Activated T-cell treated with anti-CD3 and anti-CD28 coated beads, Interleukin-2, amount 50 U/mL, for 4 hours (primary cell): Measurements from ENCODE around the gene PLCB1. TPM values are rescaled to one million over a fixed set of nuclear protein-coding genes. Genes with fewer than 3 reads are reported as not detected.
A peak's percentile ranks its signal among the peaks of the same experiment; 100 is the strongest.

ENCODE experiments used
- ATAC-seq, 2 donors: fragments of 200-7000 bp; cut with Tn5 transposase; one replicate each; pipeline ENCODE4 v1.10.0; 2021
- DNase-seq: peaks from one replicate; pipeline ENCODE4 v3.0.0-alpha.2; 2020
- H3K27me3 Mint-ChIP-seq: one replicate; pipeline ENCODE4 v1.8.0; 2021; ENCODE audit warnings: low read depth, mixed read lengths
- H3K36me3 Mint-ChIP-seq: one replicate; pipeline ENCODE4 v1.8.0; 2022; ENCODE audit warnings: mixed read lengths; ENCODE audit not compliant: insufficient read depth
- H3K4me1 Mint-ChIP-seq: one replicate; pipeline ENCODE4 v1.8.0; 2021; ENCODE audit warnings: low read depth, mixed read lengths
- H3K4me3 Mint-ChIP-seq: one replicate; pipeline ENCODE4 v1.8.0; 2021; ENCODE audit warnings: mild to moderate bottlenecking, moderate library complexity, mixed read lengths
- H3K9me3 Mint-ChIP-seq: one replicate; pipeline ENCODE4 v1.8.0; 2021; ENCODE audit warnings: mixed read lengths
- total RNA-seq, 3 donors: library from RNA; stranded (reverse); gene quantifications; one replicate each; pipeline ENCODE4 v1.2.1, GENCODE V29; 2021

PLCB1 gene
- total RNA-seq, 3 donors from 2014 or later, result 0.91 to 6.0 (median 2.8) TPM

DNA sequence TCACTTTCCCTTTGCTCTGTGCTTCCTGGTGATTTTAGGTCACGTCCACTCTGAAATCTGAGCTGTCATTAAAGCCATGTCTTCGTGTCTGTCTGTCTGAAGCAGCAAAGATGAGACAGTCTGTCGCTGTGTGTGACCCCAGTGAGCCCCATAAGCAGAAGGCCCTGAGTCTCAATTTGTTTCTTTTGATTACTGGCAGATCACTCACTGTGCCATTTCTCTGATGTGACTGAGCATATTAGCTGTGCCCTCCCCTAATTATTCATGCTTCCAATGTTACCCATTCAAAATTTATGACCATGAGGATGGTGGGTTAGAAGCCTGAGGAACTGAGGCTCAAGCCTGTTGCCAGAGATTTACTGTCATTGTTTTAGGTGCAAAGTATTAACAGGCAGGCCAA, 117.6 kb downstream of the PLCB1 start:
- no peak overlapping the region for H3K4me3 Mint-ChIP-seq
- no peak for ATAC-seq
- H3K4me1 Mint-ChIP-seq, result no peaks in the 10 kb centered on the region
- no peaks in the 10 kb centered on the region for H3K27me3 Mint-ChIP-seq
- no peak for DNase-seq
- no peaks in the 10 kb centered on the region for H3K36me3 Mint-ChIP-seq
- no peaks in the 10 kb centered on the region for H3K9me3 Mint-ChIP-seq

DNA sequence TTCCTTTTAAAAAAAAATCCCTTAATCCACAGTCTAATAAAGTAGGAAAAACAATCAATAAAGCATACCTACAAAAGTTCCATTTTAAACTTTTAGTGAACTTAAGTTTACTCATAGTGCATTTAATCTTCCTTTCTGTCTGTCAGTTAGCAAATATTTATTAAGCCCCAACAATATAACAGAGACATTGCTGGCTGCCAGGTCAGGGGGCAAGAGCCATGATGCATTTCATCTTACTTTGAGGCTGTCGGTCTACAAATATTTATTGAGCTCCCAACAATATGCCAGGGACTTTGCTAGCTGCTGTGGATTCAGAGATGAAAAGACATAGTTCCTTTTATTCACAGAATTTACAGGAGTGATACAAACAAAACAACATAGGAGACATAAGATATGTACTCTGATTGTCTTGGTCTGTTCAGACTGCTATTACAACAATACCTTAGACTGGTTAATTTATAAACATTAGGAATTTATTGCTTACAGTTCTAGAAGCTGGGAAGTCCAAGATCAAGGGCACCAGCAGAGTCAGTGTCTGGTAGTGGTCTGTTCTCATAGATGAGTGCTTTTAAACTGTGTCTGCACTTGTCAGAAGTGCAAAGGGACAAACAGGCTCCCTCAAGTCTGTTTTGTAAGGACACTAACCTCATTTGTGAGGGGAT, 118.6 kb downstream of the PLCB1 start:
- H3K9me3 Mint-ChIP-seq, result no peaks in the 10 kb centered on the region
- H3K4me1 Mint-ChIP-seq, result no peaks in the 10 kb centered on the region
- ATAC-seq (no peak), DNase-seq (no peak)
- H3K4me3 Mint-ChIP-seq, result no peak overlapping the region
- no peaks in the 10 kb centered on the region for H3K27me3 Mint-ChIP-seq
- no peaks in the 10 kb centered on the region for H3K36me3 Mint-ChIP-seq

DNA sequence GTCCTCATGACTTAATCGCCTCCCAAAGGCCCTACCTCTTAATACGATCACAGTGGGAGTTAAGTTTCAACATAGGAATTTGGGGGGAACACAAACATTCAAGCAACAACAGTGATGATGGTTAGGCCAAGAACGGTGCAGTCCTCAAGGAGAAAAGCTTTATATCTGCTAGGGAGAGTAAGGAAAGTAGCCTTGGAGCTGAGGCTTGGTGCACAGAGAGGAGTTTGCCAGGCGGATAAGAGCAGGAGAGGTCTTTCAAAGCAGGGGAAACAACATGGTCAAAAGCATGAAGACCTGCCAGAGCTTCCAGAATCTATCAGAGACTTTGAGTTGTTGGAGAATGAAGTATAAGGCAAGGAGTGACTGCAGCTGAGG, 119.1 kb downstream of the PLCB1 start:
- ATAC-seq (no peak), DNase-seq (no peak)
- Mint-ChIP-seq H3K27me3 (no peaks in the 10 kb centered on the region), H3K36me3 (no peaks in the 10 kb centered on the region), H3K4me1 (peaks cover under 1% of the 10 kb centered on the region), H3K4me3 (no peak overlapping the region), H3K9me3 (no peaks in the 10 kb centered on the region)

DNA sequence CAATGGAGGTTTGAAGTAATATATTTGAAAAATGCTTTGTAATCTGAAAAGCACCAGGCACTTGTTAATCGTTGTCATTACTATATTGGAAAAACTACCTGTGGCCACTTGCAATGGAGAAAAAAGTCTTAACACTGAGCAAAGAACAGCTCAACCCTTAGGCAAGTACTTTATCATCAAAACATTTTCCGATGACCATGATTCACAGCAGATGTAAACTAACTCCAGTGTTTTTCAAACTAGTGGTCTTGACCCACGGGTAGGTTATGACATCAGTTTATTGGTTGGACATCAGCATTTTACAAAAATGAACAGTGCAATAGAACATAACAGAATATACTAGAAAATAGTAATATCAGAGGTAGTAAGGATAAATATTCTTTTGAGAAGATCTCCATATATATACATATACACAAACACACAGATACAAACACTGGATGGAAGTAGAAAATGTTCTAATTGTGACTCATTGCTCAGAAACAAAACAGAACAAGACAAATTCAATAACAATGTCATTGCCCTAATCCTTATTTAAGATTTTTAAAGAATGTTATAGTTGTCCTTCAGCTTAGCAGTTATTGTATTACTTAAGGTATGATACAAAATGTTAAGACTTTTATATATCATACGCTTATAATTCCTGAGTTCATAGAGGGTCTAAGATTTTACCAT, 123.0 kb downstream of the PLCB1 start:
- Mint-ChIP-seq H3K36me3 (no peaks in the 10 kb centered on the region), H3K27me3 (no peaks in the 10 kb centered on the region), H3K4me1 (peaks cover 1% of the 10 kb centered on the region), H3K9me3 (no peaks in the 10 kb centered on the region), H3K4me3 (no peak overlapping the region)
- ATAC-seq (no peak), DNase-seq (no peak)

DNA sequence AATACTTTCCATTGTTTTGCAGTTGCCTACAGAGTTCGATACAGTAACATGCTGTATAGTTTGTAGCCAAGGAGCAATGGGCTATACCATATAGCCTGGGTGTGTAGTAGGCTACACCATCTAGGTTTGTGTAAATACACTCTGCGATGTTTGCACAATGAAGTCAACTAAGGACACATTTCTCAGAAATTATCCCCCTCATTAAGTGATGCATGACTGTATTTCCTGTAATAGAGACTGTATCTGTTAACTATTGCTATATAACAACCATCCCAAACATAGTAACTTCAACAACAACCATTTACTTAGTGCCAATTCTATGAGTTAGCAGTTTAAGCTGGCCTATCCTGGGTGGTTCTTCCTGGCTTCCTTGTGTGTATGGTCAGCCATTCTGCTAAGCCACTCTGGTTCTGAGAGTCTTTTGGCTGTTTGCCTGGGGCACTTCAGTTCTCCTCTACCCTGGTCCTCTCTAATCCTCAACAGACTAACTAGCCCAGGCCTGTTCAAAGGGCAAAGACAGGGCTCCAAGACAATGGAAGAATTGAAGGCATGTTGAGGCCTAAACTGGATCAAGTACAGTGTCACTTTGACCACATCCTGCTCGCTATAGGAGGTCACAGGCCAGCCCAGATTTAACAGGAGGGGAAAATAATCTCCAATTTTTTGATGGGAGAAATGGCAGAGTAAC, 124.0 kb downstream of the PLCB1 start:
- Mint-ChIP-seq H3K36me3 (no peaks in the 10 kb centered on the region), H3K4me3 (no peak overlapping the region), H3K27me3 (no peaks in the 10 kb centered on the region), H3K9me3 (no peaks in the 10 kb centered on the region), H3K4me1 (peaks cover 1% of the 10 kb centered on the region)
- DNase-seq (no peak), ATAC-seq (no peak)

DNA sequence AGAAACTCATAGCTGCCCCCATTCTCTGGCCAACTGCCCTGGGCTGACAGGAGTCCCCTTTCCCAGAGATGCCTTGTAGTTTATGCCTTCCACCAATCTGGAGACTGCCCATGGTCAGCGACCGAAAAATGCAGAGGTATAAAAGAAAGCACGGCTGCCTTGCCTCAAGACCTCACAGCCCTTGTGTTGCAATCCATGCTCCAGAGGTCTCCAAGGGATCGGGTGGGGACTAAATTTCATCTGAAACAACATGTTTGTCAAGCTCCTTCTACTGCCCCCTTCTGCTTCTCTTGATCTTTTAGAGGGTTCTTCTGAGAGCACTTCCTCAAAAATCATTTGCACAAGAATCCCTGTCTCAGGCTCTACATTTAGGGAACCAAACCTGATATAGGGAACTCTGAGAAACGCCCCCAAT, 128.8 kb downstream of the PLCB1 start:
- Mint-ChIP-seq H3K9me3 (no peaks in the 10 kb centered on the region), H3K4me3 (no peak overlapping the region), H3K27me3 (no peaks in the 10 kb centered on the region), H3K4me1 (peaks cover 1% of the 10 kb centered on the region), H3K36me3 (no peaks in the 10 kb centered on the region)
- no peak for ATAC-seq
- DNase-seq, result no peak

DNA sequence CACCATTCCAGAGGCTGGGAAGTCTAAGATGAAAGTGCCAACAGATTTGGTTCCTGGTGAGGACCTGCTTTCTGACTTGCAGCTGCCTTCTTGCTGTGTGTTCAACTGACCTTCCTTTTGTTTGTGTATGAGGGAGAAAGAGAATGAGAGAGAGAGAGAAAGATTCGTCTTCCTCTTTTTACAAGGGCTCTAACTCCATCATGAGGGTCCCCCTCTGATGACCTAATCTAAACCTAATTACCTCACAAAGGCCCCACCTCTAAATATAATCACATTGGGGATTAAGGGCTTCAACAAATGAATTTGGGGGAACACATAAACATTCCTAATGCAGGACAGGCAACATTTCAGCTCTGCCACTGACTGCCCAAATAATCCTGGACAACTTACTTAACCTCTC, 130.7 kb downstream of the PLCB1 start:
- Mint-ChIP-seq H3K27me3 (no peaks in the 10 kb centered on the region), H3K4me1 (no peaks in the 10 kb centered on the region), H3K9me3 (no peaks in the 10 kb centered on the region), H3K36me3 (no peaks in the 10 kb centered on the region), H3K4me3 (no peak overlapping the region)
- no peak for DNase-seq
- ATAC-seq, result no peak

DNA sequence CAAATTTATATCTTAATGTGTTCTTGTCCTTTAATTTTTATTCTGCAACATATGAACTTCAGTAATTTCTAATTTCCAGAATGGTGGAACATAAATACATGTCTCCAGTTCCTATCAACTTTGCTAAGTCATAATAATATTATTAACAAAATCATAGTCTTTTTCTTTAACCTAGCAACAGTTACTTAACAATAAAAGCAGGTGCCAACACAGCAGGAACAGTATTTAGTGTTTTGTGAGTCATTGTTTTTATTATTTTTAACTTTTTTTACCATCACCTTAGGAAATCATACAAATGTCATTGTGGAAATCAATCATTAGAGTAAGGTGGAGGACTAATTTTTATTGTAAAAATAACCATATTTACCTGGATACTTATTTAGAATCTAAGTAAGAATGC, 133.5 kb downstream of the PLCB1 start:
- Mint-ChIP-seq H3K4me3 (no peak overlapping the region), H3K9me3 (no peaks in the 10 kb centered on the region), H3K4me1 (no peaks in the 10 kb centered on the region), H3K36me3 (no peaks in the 10 kb centered on the region), H3K27me3 (no peaks in the 10 kb centered on the region)
- DNase-seq, result no peak
- ATAC-seq, result no peak

DNA sequence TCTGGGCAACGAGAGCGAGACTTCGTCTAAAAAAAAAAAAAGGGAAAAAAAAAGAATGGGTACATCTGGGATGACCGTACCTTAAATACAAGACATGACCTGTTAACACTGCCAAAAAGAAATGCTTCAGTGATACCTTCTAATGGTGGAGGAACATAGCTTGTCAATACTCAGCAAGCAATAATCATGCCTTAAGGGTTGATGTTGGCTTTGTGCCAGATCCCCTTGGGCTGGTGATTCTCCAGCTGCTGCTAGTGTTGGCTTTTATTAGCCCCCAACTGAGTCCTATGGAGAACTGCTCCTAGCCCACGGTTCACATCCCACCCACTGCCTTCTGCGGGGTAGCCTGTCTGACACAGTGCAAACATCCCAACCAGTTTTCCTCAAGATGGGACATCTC, 134.9 kb downstream of the PLCB1 start:
- DNase-seq (no peak), ATAC-seq (no peak)
- Mint-ChIP-seq H3K4me1 (peaks cover 6% of the 10 kb centered on the region), H3K4me3 (no peak overlapping the region), H3K27me3 (no peaks in the 10 kb centered on the region), H3K36me3 (no peaks in the 10 kb centered on the region), H3K9me3 (no peaks in the 10 kb centered on the region)

DNA sequence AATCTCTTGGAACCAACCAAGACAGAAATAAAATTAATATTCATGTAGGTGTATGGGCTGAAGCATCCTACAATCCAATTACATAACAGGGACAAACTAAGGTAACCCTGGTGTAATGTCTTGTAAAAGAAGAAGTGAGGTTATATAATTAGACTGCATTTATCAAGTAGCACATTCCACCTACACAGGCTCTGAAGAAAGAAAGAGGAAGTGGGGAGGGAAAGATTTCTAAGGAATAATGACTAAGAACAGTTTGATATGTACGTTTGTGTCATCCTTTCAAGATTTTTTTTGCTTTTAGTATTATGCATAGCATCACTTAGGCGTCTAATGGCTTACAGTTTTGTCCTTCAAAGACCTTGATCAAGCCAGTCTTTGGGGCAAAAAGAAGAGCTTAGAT, 139.7 kb downstream of the PLCB1 start:
- DNase-seq, result no peak
- Mint-ChIP-seq H3K4me3 (no peak overlapping the region), H3K9me3 (no peaks in the 10 kb centered on the region), H3K27me3 (no peaks in the 10 kb centered on the region), H3K4me1 (peaks cover 16% of the 10 kb centered on the region), H3K36me3 (no peaks in the 10 kb centered on the region)
- ATAC-seq, result peak in 1 of 2 donors; percentile 40

DNA sequence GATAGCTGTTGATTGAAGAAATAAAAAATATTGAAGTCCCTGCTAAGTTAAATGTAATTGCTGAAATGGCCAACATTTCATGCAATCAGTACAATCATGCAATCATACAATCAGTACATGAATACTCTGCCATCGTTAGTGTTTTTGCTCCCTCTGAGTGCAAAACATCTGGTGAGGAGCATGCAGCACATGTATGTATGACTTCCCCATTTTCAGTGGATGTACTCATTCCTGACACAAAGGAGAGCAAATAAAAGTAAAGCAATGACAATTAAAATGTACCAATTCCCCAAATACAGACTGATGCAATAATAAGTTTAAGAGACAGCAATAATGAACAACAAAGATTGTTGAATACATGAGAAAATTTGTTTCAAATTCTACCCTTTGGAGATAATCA, 140.7 kb downstream of the PLCB1 start:
- ATAC-seq (no peak), DNase-seq (no peak)
- H3K4me1 Mint-ChIP-seq, result peaks cover 16% of the 10 kb centered on the region
- H3K9me3 Mint-ChIP-seq, result no peaks in the 10 kb centered on the region
- H3K4me3 Mint-ChIP-seq, result no peak overlapping the region
- no peaks in the 10 kb centered on the region for H3K27me3 Mint-ChIP-seq
- H3K36me3 Mint-ChIP-seq, result no peaks in the 10 kb centered on the region

DNA sequence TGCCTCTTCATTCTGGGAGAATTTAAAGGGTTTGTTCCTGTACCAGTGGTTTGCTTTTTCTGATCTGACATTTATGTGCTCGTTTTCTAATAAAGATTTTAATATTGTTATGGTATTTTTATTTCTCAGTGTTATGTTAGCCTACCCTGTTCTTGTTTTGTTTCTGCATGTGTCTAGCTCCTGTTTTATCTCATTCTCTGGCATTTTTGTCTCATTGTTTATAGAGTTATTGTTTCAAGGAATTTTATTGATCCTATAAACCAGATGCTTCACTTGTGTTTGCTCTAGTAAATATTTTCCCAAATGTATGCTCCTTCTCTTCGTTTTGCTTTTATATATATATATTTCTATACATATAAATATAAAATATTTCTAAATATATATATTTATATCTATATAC, 152.8 kb downstream of the PLCB1 start:
- no peaks in the 10 kb centered on the region for H3K27me3 Mint-ChIP-seq
- no peak for ATAC-seq
- no peaks in the 10 kb centered on the region for H3K36me3 Mint-ChIP-seq
- no peaks in the 10 kb centered on the region for H3K9me3 Mint-ChIP-seq
- no peak for DNase-seq
- H3K4me1 Mint-ChIP-seq, result no peaks in the 10 kb centered on the region
- no peak overlapping the region for H3K4me3 Mint-ChIP-seq

DNA sequence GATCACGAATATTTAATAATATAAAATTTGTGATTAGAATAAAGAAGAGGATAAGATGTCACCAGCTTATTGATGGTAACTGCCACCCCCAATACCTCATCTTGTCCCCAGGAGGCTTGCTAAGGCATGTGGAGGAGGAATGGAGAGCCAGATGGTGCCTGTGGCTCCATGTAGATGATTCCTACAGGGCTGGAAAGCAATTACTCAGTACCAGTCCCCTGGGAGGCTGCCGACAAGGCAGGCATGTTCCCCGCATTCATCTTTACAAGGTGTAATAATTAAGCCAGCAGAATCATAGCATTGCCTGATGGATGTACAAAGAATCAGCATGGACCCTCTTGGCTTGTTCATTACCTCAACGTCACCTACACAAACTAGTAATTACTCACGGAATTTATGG, 155.3 kb downstream of the PLCB1 start:
- no peaks in the 10 kb centered on the region for H3K27me3 Mint-ChIP-seq
- no peak for ATAC-seq

DNA sequence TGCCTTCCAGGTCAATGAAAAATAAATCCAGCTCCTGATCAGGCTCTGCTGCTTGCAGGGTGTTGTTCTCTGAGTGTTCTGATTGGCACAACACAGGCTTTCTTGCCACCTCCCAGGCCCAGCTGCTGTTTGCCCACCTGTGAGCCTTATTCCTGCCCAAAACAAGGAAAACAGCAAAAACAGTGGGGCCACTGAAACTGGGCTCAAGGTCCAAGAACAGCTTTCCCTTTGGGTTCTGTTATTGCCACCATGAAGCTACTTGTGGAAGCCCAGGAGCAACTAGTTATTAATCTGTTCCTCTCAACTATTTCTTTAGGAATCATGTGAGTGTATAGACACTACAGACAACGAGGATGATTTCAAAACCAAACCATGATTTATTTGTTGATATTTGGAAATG, 159.1 kb downstream of the PLCB1 start:
- Mint-ChIP-seq H3K4me1 (no peaks in the 10 kb centered on the region), H3K4me3 (no peak overlapping the region), H3K36me3 (no peaks in the 10 kb centered on the region), H3K27me3 (no peaks in the 10 kb centered on the region), H3K9me3 (no peaks in the 10 kb centered on the region)
- ATAC-seq, result no peak
- no peak for DNase-seq

More for the DNA sequence above, 155.3 kb downstream of the PLCB1 start:
- Mint-ChIP-seq H3K9me3 (no peaks in the 10 kb centered on the region), H3K4me3 (no peak overlapping the region), H3K4me1 (no peaks in the 10 kb centered on the region), H3K36me3 (no peaks in the 10 kb centered on the region)
- DNase-seq, result no peak

DNA sequence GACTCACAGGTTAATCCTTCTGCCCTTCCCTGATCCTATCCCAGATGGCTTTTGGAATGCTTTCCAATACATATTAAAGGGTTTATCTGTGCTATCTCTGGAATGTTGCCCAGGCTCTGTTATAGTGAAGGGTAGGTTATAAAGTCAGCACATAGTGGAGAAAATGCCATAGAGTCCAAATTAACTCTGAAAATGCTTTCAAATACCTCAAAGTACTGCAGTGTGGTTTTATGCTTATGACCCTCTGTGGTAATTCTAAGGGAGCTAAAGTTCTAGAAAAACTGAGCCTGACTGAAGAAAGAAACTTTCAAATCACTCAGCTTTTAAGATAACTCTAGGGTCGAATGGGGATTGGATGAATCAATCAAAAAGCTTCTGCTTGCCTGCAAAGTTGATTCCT, 159.8 kb downstream of the PLCB1 start:
- Mint-ChIP-seq H3K4me1 (no peaks in the 10 kb centered on the region), H3K4me3 (no peak overlapping the region), H3K27me3 (no peaks in the 10 kb centered on the region), H3K36me3 (no peaks in the 10 kb centered on the region), H3K9me3 (no peaks in the 10 kb centered on the region)
- no peak for ATAC-seq
- DNase-seq, result no peak
